ENCODE results near the gene DCAF6.

- TF ChIP-seq CTCF (IDR thresholded peaks at IDR 0.05) (no peak), EZH2phosphoT487 (IDR thresholded peaks at IDR 0.05) (no peak), EZH2 (IDR thresholded peaks at IDR 0.05) (no peak)
These were observed 37.2 kb upstream of the DCAF6 start for GRCh38 chr1:167899253-167899681.
